ENCODE measurements around the gene FLT3. TPM values are rescaled to one million over a fixed set of nuclear protein-coding genes. Genes with fewer than 3 reads are reported as not detected.
A peak's percentile ranks its signal among the peaks of the same experiment; 100 is the strongest.

The FLT3 gene
- total RNA-seq, 3 donors from 2014 or later (not counting 1 experiment from before 2014, with no cell fraction given), result 0.39 to 1.8 (median 1.1) TPM

DNA sequence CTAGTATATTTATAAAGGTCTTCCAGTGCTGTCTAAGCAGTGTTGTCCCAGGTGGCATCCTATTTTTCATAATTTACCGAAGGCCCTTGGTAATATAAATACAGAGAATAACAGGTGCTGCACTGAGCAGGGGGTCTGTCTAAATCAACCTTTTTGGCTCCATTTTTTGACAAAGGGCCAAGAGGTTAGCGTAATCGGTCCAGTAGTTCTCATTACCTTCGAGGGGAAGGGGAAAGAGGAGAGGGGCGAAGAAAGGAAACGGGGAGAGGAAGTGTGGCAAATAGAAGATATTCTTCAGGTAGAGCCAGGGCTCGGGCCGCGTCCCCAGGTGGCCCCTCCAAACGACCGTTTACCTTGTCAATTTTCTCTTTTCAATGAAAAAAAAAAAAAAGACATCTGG, 37.2 kb upstream of the FLT3 start:
- peak overlapping the region; percentile 97 for H3K27ac ChIP-seq (ENCODE audit: low read length)
- no peaks in the 10 kb centered on the region for H3K9me3 Mint-ChIP-seq
- H3K36me3 Mint-ChIP-seq, result no peaks in the 10 kb centered on the region
- intact Hi-C loops (cut with micrococcal nuclease), result loop anchor here (5.0 kb wide), 2 partner anchors 45 to 965 kb away; partner anchors contain the start of gene USP12
- ATAC-seq (no peak), DNase-seq (no peak)
- H3K27me3 Mint-ChIP-seq (ENCODE audit: low read depth in 2 of 2), result no peaks in the 10 kb centered on the region
- H3K9me3 ChIP-seq (ENCODE audit: control insufficient read depth, insufficient read depth, low read length), result no peaks in the 10 kb centered on the region
- H3K4me3 ChIP-seq (ENCODE audit: low read length), result peak overlapping the region; percentile 57
- no peaks in the 10 kb centered on the region for H3K36me3 ChIP-seq (ENCODE audit: control insufficient read depth, insufficient read depth, low read length)
- 2% methylated on average over 10 of the region's 11 CpGs for WGBS (ENCODE audit: insufficient coverage)
- TF ChIP-seq, protein P1, sequence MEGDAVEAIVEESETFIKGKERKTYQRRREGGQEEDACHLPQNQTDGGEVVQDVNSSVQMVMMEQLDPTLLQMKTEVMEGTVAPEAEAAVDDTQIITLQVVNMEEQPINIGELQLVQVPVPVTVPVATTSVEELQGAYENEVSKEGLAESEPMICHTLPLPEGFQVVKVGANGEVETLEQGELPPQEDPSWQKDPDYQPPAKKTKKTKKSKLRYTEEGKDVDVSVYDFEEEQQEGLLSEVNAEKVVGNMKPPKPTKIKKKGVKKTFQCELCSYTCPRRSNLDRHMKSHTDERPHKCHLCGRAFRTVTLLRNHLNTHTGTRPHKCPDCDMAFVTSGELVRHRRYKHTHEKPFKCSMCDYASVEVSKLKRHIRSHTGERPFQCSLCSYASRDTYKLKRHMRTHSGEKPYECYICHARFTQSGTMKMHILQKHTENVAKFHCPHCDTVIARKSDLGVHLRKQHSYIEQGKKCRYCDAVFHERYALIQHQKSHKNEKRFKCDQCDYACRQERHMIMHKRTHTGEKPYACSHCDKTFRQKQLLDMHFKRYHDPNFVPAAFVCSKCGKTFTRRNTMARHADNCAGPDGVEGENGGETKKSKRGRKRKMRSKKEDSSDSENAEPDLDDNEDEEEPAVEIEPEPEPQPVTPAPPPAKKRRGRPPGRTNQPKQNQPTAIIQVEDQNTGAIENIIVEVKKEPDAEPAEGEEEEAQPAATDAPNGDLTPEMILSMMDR (IDR thresholded peaks at IDR 0.05), result no peak
- H3K4me1 ChIP-seq (ENCODE audit: control insufficient read depth, insufficient read depth, low read length), result peaks cover 22% of the 10 kb centered on the region
- peaks cover 47 to 54% of the 10 kb centered on the region in 2 donors for H3K4me1 Mint-ChIP-seq
- no peaks in the 10 kb centered on the region for H3K27me3 ChIP-seq (ENCODE audit: control insufficient read depth, insufficient read depth, low read length)
- H3K27ac Mint-ChIP-seq, result peak overlapping the region; percentile 98 to 99
- H3K4me3 Mint-ChIP-seq, result peak overlapping the region; percentile 80

DNA sequence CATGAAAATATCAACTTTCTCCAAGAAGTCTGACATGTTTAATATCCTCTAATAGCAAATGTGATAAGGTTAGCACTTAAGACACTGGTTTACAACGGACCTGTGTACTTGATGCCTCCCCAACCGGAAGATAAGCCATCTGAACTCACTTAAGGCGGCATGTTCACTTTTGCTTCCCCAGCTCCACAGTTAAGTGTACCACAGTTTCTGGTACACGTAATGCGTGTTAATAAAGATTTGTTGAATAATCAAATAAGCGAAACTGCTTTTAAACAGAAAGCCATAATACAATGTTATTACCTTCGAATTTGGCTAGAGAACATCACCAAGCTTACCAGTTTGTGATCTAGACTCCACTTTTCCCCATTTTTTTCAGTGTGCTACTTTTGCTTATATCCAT, 36.5 kb upstream of the FLT3 start:
- peak in 1 of 2 donors; percentile 50 for DNase-seq
- peak overlapping the region; percentile 98 to 99 for H3K27ac Mint-ChIP-seq

DNA sequence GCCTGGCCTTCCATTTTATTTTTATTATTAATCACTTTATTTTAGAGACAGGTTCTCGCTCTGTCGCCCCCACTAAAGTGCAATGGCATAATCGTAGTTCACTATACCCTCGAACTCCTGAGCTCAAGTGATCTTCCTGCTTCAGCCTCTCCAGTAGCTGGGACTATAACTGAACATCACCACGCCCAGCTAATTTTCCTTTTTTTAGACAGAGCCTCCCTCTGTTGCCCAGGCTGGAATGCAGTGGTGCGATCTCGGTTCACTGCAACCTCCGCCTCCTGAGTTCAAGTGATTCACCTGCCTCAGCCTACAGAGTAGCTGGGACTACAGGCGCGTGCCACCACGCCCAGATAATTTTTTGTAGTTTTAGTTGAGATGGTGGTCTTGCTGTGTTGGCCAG, 31.3 kb upstream of the FLT3 start:
- WGBS (ENCODE audit: insufficient coverage), result 94% methylated on average over 11 of the region's 11 CpGs
- H3K27me3 Mint-ChIP-seq (ENCODE audit: low read depth in 2 of 2), result peaks cover 0 to 3% of the 10 kb centered on the region in 2 donors

More for the DNA sequence above, 36.5 kb upstream of the FLT3 start:
- H3K4me1 Mint-ChIP-seq, result peaks cover 41 to 47% of the 10 kb centered on the region in 2 donors
- no peak for ATAC-seq
- Histone ChIP-seq H3K36me3 (ENCODE audit: control insufficient read depth, insufficient read depth, low read length) (no peaks in the 10 kb centered on the region), H3K9me3 (ENCODE audit: control insufficient read depth, insufficient read depth, low read length) (no peaks in the 10 kb centered on the region), H3K27ac (ENCODE audit: low read length) (no peak overlapping the region), H3K4me1 (ENCODE audit: control insufficient read depth, insufficient read depth, low read length) (peaks cover 22% of the 10 kb centered on the region), H3K27me3 (ENCODE audit: control insufficient read depth, insufficient read depth, low read length) (no peaks in the 10 kb centered on the region), H3K4me3 (ENCODE audit: low read length) (peak overlapping the region; percentile 57)
- H3K27me3 Mint-ChIP-seq (ENCODE audit: low read depth in 2 of 2), result no peaks in the 10 kb centered on the region
- WGBS (ENCODE audit: insufficient coverage), result 28% methylated on average over 5 of the region's 7 CpGs
- TF ChIP-seq, protein P1 (IDR thresholded peaks at IDR 0.05), result no peak
- H3K36me3 Mint-ChIP-seq, result no peaks in the 10 kb centered on the region
- H3K9me3 Mint-ChIP-seq, result no peaks in the 10 kb centered on the region
- intact Hi-C loops (cut with micrococcal nuclease), result loop anchor here (5.0 kb wide), 2 partner anchors 45 to 965 kb away; partner anchors contain the start of gene USP12
- H3K4me3 Mint-ChIP-seq, result peak overlapping the region; percentile 80

More for the DNA sequence above, 31.3 kb upstream of the FLT3 start:
- no peaks in the 10 kb centered on the region for H3K36me3 ChIP-seq (ENCODE audit: control insufficient read depth, insufficient read depth, low read length)
- H3K4me3 ChIP-seq (ENCODE audit: low read length), result no peak overlapping the region
- Mint-ChIP-seq H3K9me3 (no peaks in the 10 kb centered on the region), H3K4me1 (peaks cover 5 to 6% of the 10 kb centered on the region in 2 donors), H3K4me3 (no peak overlapping the region), H3K36me3 (no peaks in the 10 kb centered on the region), H3K27ac (no peak overlapping the region)
- no peaks in the 10 kb centered on the region for H3K27me3 ChIP-seq (ENCODE audit: control insufficient read depth, insufficient read depth, low read length)
- intact Hi-C loops (cut with micrococcal nuclease), result no loop called here
- no peaks in the 10 kb centered on the region for H3K9me3 ChIP-seq (ENCODE audit: control insufficient read depth, insufficient read depth, low read length)
- no peak for ATAC-seq
- H3K27ac ChIP-seq (ENCODE audit: low read length), result no peak overlapping the region
- H3K4me1 ChIP-seq (ENCODE audit: control insufficient read depth, insufficient read depth, low read length), result no peaks in the 10 kb centered on the region
- TF ChIP-seq, protein P1 (IDR thresholded peaks at IDR 0.05), result no peak
- DNase-seq, result no peak
